Transverse colon (tissue), 3 donors: ENCODE results near the gene PCF11.

Experiments
- POLR2A ChIP-seq: fragments of 450-650 bp; IDR thresholded peaks from one replicate; pipeline ENCODE4 v1.6.1; 2016; ENCODE audit warnings: antibody characterized with exemption, mild to moderate bottlenecking, moderate library complexity
- POLR2AphosphoS5 ChIP-seq, 3 donors: sonication (generic); formaldehyde crosslinking; IDR thresholded peaks; one replicate each; pipeline ENCODE4 v1.6.1; 2016; ENCODE audit warnings: antibody characterized with exemption in 3 of 3

DNA sequence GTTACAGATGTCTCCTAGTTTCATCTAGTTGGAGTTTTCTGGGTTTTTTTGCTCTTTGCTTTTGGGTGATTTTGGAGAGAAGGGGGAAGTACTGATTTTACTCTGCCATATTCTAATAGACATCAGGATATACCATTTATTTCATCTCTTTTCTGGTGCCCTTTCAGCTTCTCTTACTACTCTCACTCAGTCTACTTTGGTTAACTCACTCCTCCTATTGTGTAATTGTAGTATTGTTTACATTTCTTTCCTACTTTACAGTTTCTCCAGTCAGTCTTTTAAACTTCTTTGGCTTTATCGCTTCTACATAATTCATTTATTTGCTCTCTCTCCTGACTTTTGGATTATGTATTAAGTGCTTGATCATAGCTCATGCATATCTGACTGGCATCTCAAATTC is 43.1 kb downstream of the PCF11 start:
- TF ChIP-seq POLR2AphosphoS5 (IDR thresholded peaks at IDR 0.05) (no peak), POLR2A (no peak)
